SK-N-MC (cell line): Measurements from ENCODE around the gene AAGAB.

ENCODE experiments used
- DNase-seq: peaks from one replicate; pipeline ENCODE4 v3.0.0-alpha.2; 2011; ENCODE audit warnings: low read depth, low spot score
- H3K27ac ChIP-seq: fragments of 200-600 bp; sonication (generic); 2 replicates; pipeline ENCODE4 v1.5.1; 2016; ENCODE audit warnings: mixed run types
- H3K36me3 ChIP-seq: fragments of 200-600 bp; sonication (generic); 2 replicates; pipeline ENCODE4 v1.6.1; 2017; ENCODE audit warnings: antibody characterized with exemption, low read length, mixed read lengths; ENCODE audit not compliant: insufficient read depth
- H3K4me3 ChIP-seq: fragments of 200-600 bp; sonication (generic); 2 replicates; pipeline ENCODE4 v1.5.1; 2016
- H3K9ac ChIP-seq: fragments of 200-600 bp; sonication (generic); 2 replicates; pipeline ENCODE4 v1.8.0; 2017; ENCODE audit warnings: mixed run types, mixed read lengths; ENCODE audit not compliant: insufficient read length
- H3K9me3 ChIP-seq: fragments of 200-600 bp; sonication (generic); 2 replicates; pipeline ENCODE4 v1.6.1; 2017; ENCODE audit warnings: low read depth, mild to moderate bottlenecking, antibody characterized with exemption, low read length, moderate library complexity, mixed read lengths
- EZH2 ChIP-seq: fragments of 200-600 bp; sonication (generic); IDR thresholded peaks from one replicate; pipeline ENCODE4 v1.6.1; 2017; ENCODE audit warnings: antibody characterized with exemption
- FOXP2 ChIP-seq: optimal IDR thresholded peaks from 2 replicates; pipeline ENCODE3; 2011; ENCODE audit warnings: mild to moderate bottlenecking, moderate library complexity; ENCODE audit not compliant: insufficient read depth; ENCODE audit errors: extremely low read length, control extremely low read depth
- POLR2AphosphoS5 ChIP-seq: IDR thresholded peaks from 2 replicates; pipeline ENCODE4 v1.6.1; 2012; ENCODE audit warnings: mild to moderate bottlenecking, low read depth, low read length, borderline replicate concordance

AAGAB gene

DNA sequence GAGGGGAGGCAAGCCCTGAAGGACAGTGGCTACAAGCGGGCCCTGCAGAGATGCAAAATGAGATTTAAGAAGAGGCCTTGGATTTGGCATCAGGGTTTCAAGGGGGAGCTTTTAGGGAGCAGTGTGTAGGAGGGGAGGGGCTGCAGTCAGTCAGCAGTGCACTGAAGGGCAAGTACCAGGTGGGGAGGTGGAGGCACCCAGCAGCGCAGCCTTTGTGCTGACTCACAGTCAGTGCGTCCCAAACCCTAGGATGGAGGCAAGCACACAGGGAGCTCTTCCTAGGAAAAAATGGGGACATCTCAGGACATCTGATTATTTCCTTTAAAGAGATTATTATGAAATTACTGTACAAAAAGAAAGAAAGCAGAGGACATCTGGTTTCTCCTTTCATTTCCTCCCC, 80.0 kb downstream of the AAGAB start:
- no peak overlapping the region for H3K9ac ChIP-seq
- H3K4me3 ChIP-seq = no peak overlapping the region
- H3K36me3 ChIP-seq = peaks cover 15% of the 10 kb centered on the region; the same call in 1 of the 2 replicates
- no peak overlapping the region for H3K27ac ChIP-seq
- no peaks in the 10 kb centered on the region for H3K9me3 ChIP-seq
- DNase-seq = no peak
- TF ChIP-seq POLR2AphosphoS5 = no peak
- TF ChIP-seq EZH2 = no peak
- TF ChIP-seq FOXP2 = no peak

DNA sequence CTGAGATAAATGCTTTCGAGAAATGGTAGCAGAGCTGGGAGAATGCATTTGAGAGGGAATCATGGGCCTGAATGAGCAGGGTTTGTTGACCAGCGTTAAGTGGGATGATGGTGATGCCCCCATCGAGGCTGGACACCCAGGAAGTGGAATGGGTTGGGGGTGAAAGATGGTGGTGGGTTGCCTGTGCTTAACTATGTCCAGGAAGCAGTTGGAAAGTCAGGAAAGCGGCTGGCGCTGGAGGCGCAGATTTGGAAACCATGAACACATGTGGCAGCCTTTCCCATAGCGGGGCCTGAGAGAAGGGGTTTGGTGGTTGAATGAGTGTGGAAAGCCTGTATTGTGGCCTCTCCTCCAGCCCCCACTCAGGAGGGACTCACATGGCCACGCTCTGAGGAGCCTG, 80.7 kb downstream of the AAGAB start:
- H3K9ac ChIP-seq = no peak overlapping the region
- no peak for TF ChIP-seq EZH2
- no peak for TF ChIP-seq POLR2AphosphoS5
- TF ChIP-seq FOXP2 = no peak
- no peak overlapping the region for H3K4me3 ChIP-seq
- no peak for DNase-seq
- peaks cover 19% of the 10 kb centered on the region; the same call in 1 of the 2 replicates for H3K36me3 ChIP-seq
- no peaks in the 10 kb centered on the region for H3K9me3 ChIP-seq
- H3K27ac ChIP-seq = no peak overlapping the region

DNA sequence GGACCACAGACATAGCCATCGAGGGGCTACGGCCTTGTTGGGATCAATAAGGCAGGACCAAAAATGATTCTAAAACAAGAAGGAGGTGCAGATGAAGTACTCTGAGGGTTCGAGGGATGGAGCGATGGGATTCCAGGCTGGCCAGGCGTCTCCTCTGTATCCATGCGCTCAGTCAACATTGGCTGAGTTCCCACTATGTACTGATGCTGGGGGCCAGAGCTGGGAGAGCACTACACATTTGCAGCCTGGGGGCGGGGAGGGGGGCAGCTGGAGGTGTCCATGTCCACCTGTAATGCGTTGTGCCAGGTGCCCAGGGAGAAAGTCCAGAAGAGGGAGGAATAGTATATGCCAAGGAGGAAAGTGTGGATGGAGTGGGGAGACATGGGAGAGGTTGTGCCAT, 81.5 kb downstream of the AAGAB start:
- TF ChIP-seq POLR2AphosphoS5 = no peak
- no peak for TF ChIP-seq FOXP2
- TF ChIP-seq EZH2 = no peak
- peaks cover 20% of the 10 kb centered on the region; the same call in 1 of the 2 replicates for H3K36me3 ChIP-seq
- DNase-seq = no peak

DNA sequence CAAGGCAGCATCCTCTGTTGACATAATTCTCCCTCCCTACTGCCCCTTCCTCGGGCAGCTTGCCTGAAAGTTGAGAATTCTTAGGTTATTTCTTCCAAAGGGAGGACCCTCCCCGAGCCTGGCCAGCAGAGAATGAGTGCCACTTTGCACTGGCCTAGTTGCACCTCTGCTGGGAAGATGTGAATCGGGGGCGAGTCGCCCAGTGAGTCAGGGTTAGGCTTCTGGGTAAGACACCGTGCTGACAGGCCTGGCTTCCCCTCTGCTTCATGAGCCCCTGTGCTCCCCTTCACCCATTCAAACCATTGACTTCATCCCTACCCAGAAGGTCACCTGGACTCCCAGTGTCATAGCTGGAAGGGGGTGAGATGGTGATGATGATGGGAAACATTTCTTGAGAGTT, 82.3 kb downstream of the AAGAB start:
- no peak overlapping the region for H3K9ac ChIP-seq
- TF ChIP-seq POLR2AphosphoS5 (no peak), FOXP2 (no peak), EZH2 (no peak)
- peaks cover 22% of the 10 kb centered on the region; the same call in 1 of the 2 replicates for H3K36me3 ChIP-seq
- DNase-seq = no peak
- no peaks in the 10 kb centered on the region for H3K9me3 ChIP-seq
- H3K27ac ChIP-seq = no peak overlapping the region
- no peak overlapping the region for H3K4me3 ChIP-seq

More for the DNA sequence above, 81.5 kb downstream of the AAGAB start:
- Histone ChIP-seq H3K9ac (no peak overlapping the region), H3K4me3 (no peak overlapping the region), H3K9me3 (no peaks in the 10 kb centered on the region), H3K27ac (no peak overlapping the region)

DNA sequence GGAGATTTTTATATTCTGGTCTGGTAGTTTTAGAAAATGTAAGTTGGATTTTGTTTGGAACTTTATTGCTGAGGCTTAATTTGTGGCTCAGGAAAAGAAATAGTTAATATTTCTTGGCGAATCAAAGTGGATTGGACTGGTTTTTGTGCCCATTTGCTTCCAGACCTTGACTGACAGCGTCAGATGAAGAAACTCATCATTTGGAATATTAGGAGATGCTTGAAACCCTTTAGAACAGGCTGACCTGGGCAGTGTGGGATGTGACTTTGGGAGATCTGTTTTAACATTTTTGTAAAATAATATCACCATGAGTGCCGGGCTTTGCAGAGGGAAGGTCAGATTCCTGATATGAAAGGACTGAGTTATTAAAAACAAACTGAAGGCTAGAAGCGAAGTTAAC, 83.0 kb downstream of the AAGAB start:
- peaks cover 24% of the 10 kb centered on the region; the same call in 1 of the 2 replicates for H3K36me3 ChIP-seq
- no peak overlapping the region for H3K27ac ChIP-seq
- TF ChIP-seq FOXP2 = no peak
- TF ChIP-seq POLR2AphosphoS5 = no peak
- TF ChIP-seq EZH2 = no peak
- no peaks in the 10 kb centered on the region for H3K9me3 ChIP-seq
- H3K9ac ChIP-seq = no peak overlapping the region
- H3K4me3 ChIP-seq = no peak overlapping the region
- DNase-seq = no peak

DNA sequence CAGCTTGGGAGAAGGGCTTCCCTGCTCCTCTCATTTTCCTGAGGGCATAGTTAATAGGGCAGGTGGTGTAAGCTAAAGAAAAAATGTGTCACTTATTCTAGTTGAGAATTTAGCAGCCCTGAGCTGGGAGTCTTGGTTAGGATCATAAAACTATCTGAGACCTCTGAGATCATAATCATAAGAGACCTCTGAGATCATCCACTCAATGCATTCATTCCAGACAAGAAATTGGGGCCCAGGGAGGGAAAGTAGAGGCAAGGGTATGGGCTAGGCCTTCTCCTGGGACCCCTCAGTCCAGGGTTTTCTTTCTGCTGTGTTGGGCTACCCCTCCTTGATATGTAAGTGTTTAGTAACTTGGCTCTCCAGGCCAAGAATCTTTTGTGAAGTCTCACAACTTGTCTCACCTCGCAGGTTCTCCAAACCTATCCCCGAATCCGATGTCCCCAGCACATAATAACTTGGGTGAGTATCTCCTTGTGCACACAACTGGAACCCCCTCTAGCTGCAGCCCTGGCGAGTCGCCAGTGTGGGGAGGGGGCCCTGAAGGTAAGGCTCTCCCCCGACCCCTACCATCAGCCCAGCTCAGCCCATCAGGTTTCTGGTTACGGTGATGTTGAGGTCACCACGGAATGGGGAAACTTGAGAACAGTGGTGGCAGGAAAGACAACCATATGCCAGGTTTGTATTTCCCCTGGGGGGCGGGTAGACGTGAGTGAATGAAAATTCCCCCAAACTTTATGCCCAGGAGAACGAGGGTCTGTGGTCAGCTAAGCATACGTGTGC, 84.1 kb downstream of the AAGAB start:
- no peak for DNase-seq
- no peak for TF ChIP-seq FOXP2
- TF ChIP-seq EZH2 = no peak
- no peak for TF ChIP-seq POLR2AphosphoS5
- peaks cover 24% of the 10 kb centered on the region; the same call in 1 of the 2 replicates for H3K36me3 ChIP-seq
- no peak overlapping the region for H3K27ac ChIP-seq
- no peak overlapping the region for H3K9ac ChIP-seq
- no peak overlapping the region for H3K4me3 ChIP-seq
- no peaks in the 10 kb centered on the region for H3K9me3 ChIP-seq

DNA sequence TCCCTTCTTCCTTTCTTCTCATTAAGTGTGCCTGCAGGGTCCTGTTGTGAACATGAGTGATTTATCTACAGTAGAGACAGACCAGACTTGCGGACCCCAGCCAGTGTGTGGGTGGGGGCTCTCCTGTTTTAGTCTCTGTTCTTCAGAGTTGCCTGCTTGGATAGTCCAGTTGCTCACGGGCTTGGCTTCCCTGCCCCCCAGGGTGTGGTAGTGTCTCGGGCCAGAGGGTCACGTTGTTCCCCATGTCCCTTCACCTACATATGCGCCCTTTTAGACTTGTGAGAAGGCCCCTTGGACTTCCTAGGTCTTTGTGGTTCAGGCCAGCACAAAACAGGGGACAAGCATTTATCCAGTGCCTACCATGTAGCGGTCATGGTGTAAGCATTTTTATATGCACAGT, 85.8 kb downstream of the AAGAB start:
- no peak overlapping the region for H3K4me3 ChIP-seq
- no peaks in the 10 kb centered on the region for H3K9me3 ChIP-seq
- no peak overlapping the region for H3K27ac ChIP-seq
- TF ChIP-seq POLR2AphosphoS5 (no peak), FOXP2 (no peak), EZH2 (no peak)
- H3K9ac ChIP-seq = no peak overlapping the region
- H3K36me3 ChIP-seq = peaks cover 24% of the 10 kb centered on the region; the same call in 1 of the 2 replicates
- no peak for DNase-seq

DNA sequence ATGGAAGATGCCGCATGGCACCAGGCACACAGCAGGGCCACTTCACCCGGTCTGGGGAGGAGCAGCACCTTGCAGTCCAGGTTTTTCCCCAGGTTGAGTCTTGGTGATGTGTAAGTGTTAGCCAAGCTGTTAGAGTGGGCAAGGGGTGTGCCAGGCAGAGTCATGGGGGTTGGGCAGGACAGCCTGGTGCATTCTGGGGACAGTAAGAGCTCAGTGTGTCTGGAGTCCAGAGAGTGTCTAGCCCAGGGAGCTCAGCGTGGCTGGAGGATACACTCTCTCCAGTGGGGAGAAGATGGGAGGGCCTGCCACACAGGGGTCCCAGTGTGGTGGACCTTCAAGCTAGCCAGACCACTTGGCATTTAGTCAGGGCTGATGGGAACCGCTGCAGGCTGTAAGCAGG, 87.4 kb downstream of the AAGAB start:
- Histone ChIP-seq H3K36me3 (peaks cover 24% of the 10 kb centered on the region; the same call in 1 of the 2 replicates), H3K9me3 (no peaks in the 10 kb centered on the region), H3K27ac (no peak overlapping the region), H3K9ac (no peak overlapping the region), H3K4me3 (no peak overlapping the region)
- DNase-seq = no peak
- TF ChIP-seq EZH2 (no peak), FOXP2 (no peak), POLR2AphosphoS5 (no peak)

DNA sequence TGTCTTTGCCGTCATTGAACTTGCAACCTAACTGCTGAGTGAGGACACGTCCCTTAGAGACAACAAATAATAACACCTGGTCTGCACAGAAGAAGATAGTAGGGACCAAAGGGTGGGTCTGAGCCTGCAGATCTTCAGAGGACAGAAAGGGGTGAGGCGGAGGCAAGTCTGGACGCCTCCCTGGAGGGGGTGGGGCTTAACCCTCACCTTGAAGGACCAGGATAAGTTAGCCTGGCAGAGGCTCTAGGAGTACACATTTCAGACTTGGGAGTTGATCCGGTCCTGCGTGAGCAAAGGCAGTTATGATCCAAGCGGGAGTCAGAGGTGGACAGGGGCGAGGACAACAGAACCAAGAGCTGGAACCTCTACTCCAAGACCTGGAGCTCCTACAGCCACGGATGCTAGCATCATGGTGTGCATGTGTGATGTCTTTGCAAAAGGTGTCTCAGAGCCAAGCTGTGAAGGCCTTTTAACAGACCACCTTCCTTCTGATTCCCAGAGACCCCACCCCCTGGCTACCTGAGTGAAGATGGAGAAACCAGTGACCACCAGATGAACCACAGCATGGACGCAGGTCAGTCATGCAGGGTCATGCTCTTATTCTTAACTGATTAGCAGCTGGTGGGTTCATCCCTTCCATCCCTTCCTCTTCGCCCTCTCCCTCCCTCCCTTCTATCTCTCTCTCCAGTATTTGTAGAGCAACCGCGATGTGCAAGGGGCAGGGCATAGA, 88.0 kb downstream of the AAGAB start:
- Histone ChIP-seq H3K9ac (no peak overlapping the region), H3K27ac (no peak overlapping the region), H3K9me3 (no peaks in the 10 kb centered on the region), H3K4me3 (no peak overlapping the region), H3K36me3 (peaks cover 23% of the 10 kb centered on the region; the same call in 1 of the 2 replicates)
- no peak for DNase-seq
- TF ChIP-seq POLR2AphosphoS5 = no peak
- TF ChIP-seq FOXP2 = no peak
- TF ChIP-seq EZH2 = no peak
